ENCODE measurements around the gene RAB37.

Gene RAB37

GRCh38 chr17:74740173-74740572, 3.1 kb downstream of the RAB37 start:
- no peak for TF ChIP-seq CTCF (IDR thresholded peaks at IDR 0.05; ENCODE audit: insufficient read depth, missing control alignments)
- FAIRE-seq: no peak
- no peak for DNase-seq (ENCODE audit: insufficient read length, low spot score)

- no peak for TF ChIP-seq CTCF (IDR thresholded peaks at IDR 0.05; ENCODE audit: insufficient read depth, missing control alignments)
- DNase-seq (ENCODE audit: insufficient read length, low spot score) (no peak), FAIRE-seq (no peak)
Measured at GRCh38 chr17:74740641-74741387, 3.8 kb downstream of the RAB37 start.

- DNase-seq (ENCODE audit: insufficient read length, low spot score) (no peak), FAIRE-seq (no peak)
- TF ChIP-seq CTCF (IDR thresholded peaks at IDR 0.05; ENCODE audit: insufficient read depth, missing control alignments): no peak
Measured at GRCh38 chr17:74742153-74742515, 5.1 kb downstream of the RAB37 start.

GRCh38 chr17:74742978-74743545, 6.0 kb downstream of the RAB37 start:
- FAIRE-seq (no peak), DNase-seq (ENCODE audit: insufficient read length, low spot score) (no peak)
- TF ChIP-seq CTCF (IDR thresholded peaks at IDR 0.05; ENCODE audit: insufficient read depth, missing control alignments): no peak

- no peak for TF ChIP-seq CTCF (IDR thresholded peaks at IDR 0.05; ENCODE audit: insufficient read depth, missing control alignments)
Measured at GRCh38 chr17:74743755-74744154, 6.7 kb downstream of the RAB37 start.

GRCh38 chr17:74744349-74744713, 7.3 kb downstream of the RAB37 start:
- no peak for FAIRE-seq
- TF ChIP-seq CTCF (IDR thresholded peaks at IDR 0.05; ENCODE audit: insufficient read depth, missing control alignments): no peak
- DNase-seq (ENCODE audit: insufficient read length, low spot score): no peak

More at GRCh38 chr17:74743755-74744154, 6.7 kb downstream of the RAB37 start:
- FAIRE-seq (no peak), DNase-seq (ENCODE audit: insufficient read length, low spot score) (no peak)

All from D721Med (cell line).